GM21367 (cell line): ENCODE data around the gene SPATS2.

Experiments
- ATAC-seq: cut with Tn5 transposase; IDR thresholded peaks from one replicate; pipeline ENCODE4 v1.9.1; 2021; ENCODE audit not compliant: unreplicated experiment

SPATS2 gene

DNA sequence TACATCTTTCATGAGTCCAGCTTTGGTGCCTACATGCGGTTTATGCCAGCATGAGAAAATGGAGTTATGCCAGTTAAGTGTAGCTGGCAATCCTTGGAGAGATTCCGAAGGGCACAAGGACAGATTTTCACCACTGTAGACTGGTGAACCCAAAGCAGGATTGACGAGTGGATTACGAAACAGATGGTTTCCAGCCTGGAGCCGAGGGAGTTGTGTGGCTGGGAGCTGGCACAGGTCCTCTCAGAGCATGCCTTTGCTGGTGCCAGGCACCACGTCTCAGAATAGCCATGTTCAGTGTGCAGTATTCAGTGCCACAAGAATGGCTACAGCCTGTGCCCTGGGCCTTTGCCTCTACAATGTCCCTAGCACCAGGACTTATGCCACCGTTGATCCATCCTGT is 184.8 kb downstream of the SPATS2 start:
- ATAC-seq = no peak

DNA sequence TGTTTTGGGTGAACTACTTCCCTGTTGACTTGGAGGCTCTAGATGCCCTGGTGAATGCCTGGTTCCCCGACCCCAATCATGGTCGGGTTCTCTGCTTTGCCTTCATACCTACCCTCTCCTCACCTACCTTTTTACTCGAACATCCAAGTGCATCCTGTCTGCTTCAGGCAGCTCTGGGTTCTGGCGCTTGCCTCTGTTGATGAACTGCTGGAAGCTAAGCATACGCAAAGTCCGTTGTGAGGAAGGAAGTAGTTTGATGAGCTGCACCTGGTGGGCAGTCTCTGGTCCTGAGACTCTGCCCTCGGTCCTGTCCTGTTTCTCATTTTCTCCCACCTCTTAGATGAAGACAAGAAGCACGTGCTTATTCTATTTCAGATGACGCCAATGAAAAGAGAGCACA is 185.2 kb downstream of the SPATS2 start:
- no peak for ATAC-seq

DNA sequence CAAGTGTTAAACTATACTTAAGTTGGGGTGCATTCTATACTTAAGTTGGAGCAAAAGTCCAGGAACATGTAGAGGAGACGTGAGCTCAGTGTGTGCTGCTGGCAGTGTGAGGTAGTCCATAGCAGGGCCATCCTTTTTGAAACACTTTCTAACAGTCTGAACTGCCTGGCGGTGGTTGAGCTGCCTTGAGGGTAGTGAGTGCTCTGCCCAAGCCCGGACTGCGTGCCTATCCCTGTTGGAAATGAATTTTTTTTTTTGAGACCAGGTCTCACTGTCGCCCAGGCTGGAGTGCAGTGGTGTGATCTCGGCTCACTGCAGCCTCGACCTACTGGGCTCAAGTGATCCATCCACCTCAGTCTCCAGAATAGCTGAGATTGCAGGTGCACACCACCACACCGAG is 185.6 kb downstream of the SPATS2 start:
- ATAC-seq = no peak

GRCh38 chr12:49553512-49554088 is 186.3 kb downstream of the SPATS2 start:
- no peak for ATAC-seq

GRCh38 chr12:49554266-49554665 is 187.0 kb downstream of the SPATS2 start:
- no peak for ATAC-seq

DNA sequence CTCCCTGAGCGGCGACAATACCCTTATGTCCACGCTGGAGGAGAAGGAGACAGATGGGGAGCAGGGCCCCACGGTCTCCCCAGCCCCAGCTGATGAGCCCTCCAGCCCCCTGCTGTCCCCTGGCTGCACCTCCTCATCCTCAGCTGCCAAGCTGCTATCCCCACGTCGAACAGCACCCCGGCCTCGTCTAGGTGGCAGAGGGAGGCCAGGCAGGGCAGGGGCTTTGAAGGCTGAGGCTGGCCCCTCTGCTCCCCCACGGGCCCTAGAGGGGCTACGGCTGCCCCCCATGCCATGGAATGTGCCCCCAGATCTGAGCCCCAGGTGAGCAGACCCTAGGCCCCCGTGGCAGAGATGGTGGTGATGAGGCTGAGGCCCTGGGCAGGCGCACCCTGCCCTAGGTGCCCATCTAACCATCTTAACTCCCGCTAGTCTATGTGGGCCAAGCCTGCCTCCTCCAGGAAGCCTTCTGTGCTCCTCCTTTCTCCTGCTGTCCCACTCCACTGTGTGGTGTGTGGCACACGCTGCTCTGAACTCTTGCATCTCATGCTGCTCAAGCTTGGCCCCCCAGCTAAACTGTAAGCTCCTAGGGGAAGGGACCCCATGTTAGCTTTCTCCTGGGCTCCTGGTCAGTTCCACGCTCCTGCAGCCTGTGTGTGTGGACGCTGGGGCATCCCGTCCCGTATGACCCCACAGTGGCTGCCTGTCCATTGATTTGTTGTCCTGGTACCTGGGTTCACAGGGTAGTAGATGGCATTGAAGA is 188.5 kb downstream of the SPATS2 start:
- ATAC-seq = no peak

DNA sequence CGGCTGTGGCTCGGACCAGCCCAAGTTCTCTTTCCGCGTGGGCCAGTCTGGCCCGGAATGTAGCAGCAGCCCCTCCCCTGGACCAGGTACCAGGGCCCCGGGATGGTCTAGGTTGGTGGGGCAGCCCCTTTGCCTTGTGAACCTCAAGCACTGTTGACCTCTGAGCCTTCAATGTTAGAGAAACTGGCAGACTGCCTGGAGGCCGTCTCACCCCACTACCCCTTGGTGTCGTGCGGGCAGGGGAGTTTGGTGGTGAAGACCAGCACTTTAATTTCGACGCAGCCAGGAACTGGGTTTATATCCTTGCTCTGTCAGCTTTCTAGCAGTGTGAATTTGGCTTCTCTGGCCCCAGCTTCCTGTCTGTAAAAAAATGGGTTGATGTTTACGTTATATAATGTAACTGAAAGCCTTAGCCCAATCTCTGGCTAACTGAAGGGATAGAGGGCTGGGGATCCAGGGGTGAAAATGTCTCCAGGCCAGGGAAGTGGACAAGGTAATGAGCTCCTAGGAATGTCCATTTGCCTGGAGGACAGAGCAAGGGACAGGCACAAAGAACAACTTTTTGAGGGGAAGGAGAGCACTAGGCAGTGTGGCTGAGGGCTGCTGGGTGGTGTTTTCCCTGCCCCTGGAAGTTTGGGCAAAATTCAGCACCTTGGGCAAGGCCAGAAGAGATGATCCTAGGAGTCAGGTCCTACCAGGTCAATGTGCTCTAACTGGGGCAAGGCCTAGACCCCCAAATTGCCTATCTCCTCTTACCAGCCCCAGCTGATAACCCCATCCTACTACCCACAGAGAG is 189.3 kb downstream of the SPATS2 start:
- no peak for ATAC-seq

DNA sequence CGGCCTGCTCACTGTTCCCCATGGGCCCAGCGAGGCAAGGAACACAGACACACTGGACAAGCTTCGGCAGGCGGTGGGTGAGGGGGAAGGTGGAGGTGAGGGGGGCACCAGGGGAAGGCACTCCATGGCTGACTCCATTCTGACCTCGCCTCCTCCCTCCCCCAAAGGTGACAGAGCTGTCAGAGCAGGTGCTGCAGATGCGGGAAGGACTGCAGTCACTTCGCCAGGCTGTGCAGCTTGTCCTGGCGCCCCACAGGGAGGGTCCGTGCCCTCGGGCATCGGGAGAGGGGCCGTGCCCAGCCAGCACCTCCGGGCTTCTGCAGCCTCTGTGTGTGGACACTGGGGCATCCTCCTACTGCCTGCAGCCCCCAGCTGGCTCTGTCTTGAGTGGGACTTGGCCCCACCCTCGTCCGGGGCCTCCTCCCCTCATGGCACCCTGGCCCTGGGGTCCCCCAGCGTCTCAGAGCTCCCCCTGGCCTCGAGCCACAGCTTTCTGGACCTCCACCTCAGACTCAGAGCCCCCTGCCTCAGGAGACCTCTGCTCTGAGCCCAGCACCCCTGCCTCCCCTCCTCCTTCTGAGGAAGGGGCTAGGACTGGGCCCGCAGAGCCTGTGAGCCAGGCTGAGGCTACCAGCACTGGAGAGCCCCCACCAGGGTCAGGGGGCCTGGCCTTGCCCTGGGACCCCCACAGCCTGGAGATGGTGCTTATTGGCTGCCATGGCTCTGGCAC is 190.1 kb downstream of the SPATS2 start:
- ATAC-seq = no peak

DNA sequence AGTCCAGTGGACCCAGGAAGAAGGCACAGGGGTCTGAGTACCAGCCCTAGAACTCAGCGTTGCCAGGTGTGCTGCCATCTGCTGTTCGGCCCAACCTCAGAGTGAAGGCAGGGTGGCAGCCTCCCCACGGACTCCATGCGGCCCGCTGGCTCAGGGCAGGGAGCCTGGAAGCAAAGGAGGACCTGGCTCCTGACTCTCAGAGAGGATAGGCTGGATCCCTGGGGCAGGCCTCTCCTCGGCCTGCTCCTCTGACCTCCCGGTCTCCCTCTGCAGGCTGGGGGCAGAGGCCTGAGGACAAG is 190.6 kb downstream of the SPATS2 start:
- no peak for ATAC-seq

- no peak for ATAC-seq
Measured at GRCh38 chr12:49558526-49558925, 191.3 kb downstream of the SPATS2 start.

- no peak for ATAC-seq
Measured at GRCh38 chr12:49559011-49559675, 191.9 kb downstream of the SPATS2 start.

- no peak for ATAC-seq
Measured at GRCh38 chr12:49560695-49561094, 193.4 kb downstream of the SPATS2 start.

DNA sequence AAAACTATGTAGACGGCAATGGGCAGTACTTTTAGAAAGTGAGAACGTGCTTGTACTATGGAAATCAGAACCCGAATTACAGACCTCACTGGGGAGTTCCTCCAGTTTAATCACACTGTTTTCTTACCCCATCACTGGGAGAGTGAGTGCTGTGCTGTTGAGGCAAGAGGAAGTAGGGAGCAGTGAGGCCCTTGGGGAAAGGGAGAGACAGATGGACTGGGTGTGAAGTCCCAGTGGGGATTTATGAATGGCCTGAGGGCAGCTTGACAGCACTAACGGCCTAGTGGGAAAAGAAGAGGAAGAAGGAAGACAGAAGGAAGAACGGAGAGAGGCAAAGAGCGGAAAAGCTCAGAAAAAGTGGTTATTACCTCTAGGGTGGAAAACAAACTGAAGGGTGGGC is 195.0 kb downstream of the SPATS2 start:
- ATAC-seq = no peak

DNA sequence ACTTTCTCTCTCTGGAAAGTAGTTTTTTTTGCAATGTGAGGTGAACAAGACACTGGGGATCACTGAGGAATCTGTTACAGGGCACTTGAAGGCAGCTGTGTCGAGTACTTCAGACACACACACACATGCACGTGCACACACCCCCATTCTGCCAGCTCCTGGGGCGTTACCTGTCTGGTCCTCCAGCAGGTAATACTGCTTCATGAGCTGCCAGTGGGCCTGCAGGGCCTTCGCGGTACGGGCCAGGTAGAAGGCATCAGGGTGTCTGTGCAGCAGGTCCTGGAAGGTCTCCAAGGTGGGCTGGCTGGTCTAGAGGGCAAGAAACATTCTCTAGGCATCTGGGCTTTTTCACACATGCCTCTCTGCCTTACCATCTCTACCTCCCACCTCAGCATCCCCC is 195.6 kb downstream of the SPATS2 start:
- ATAC-seq = no peak

DNA sequence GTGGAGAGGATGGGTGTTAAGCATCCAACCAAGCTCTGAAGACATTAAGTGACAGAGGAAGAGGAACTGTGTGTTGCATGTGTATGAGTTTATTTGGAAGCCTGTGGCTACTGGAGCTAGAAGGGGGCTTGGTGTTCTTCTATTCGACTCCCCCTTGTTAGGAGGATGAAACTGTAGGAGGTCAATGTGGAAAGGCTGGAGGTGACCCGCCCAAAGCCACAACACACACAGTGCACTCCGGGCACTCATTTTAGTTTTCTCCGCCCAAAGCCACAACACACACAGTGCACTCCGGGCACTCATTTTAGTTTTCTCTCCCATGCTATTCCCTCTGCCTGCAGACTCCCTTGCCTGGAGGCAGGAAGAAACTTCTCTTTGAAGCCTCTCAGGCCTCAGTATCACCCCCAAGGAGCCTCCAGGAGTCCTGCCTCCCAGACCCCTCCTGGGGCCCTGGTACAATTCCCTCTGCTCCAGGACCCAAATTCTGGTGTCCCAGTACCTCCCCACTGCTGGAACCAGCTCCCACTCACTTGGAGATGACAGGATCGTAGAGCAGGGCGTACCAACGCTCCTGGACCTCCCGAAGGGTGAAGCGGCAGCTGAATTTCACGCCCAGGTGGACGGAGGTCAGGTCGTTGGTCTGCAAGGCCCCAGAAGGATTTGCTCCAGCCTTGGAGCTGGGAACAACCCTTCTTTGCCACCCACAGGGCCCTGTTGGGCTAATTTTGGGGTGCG is 196.9 kb downstream of the SPATS2 start:
- no peak for ATAC-seq

DNA sequence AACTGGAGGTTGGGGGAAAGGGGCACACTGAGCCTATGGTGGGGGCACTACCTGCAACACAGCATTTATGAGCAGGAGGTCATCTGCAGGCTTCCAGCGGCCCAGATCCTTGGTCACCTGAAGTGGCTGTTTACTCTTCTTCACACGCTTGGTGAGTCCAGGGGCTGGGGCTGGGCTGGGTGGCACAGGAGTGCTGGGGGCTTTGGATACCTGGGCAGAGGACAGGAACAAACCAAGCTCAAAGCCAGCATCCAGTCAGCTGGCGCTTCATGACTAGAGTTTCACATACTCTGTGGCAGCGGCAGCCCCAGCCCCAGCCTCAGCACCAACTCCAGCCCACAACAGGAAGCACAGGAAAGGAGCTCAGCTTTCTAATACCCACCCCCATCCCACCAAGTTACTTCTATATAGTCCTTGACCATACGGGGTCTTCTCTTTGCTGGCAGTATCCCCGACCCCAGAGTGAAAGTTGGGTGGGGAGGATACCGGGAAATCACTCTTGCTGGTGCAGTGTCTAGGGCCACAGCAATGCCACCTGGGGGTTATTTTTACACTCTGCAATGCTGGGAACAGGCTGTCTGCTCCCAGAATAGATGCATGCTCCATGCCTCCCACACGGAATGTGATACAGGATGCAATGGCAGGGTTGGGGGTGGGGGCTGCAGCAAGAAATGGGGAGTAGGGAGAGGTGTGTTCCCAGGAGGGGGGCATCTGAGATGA is 197.6 kb downstream of the SPATS2 start:
- no peak for ATAC-seq

DNA sequence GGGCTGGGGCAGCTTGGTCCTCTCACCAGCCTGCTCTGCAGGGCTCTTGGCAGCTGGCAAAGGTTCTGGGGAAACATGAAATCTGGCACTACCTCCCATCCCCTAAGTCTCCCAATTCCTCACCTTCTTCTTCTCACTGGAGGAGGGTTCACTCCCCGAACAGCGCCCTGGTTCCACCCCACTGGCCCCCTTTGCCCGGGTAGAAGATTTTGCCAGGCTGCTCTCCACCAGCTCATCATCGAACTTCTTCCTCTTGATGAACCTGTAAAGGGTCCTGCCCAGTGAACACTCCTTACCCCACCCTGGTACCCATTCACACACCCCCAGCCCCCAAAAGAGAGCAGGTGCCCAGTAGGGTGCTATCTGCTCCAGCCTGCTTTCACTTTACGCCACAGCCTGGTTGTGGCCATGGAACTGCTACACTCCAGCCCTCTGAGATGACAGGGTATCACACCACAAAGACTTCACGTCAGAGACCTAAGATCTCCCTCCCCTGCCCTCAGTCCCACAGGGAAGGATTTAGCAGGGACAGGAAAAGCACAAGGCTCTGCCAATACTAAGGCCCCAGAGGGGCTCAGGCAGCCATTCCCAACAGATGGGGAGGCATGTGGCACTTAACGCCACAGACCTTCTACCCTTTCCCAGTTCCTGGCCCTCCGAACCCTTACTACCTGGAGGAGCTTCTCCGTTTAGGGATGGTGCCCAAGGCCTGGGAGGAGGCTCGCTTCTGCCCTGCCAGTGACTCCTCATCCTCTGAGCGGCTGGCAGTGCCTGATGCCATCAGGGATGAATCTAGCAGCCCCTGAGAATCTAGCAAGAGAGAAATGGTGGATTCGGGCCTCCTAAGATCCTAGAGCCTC is 198.4 kb downstream of the SPATS2 start:
- no peak for ATAC-seq

DNA sequence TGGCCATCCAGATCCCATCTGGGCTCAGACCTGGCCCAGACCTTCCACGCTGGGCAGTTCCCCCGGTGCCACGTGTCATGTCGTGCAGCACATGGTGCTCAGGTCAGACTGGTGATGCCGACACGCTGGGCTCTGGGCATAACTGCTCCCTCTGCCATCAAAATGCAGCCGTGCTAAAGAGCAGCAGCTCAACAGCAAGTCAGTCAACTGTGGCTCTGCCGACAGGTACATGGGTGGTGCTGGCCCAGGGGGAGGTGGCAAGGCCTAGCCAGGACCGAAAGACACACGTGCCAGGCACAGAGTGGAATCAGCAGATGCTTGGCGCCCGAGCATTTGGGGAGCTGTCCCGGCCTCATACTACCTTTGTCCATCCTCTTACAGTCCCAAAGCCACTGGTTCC is 199.1 kb downstream of the SPATS2 start:
- ATAC-seq = no peak

DNA sequence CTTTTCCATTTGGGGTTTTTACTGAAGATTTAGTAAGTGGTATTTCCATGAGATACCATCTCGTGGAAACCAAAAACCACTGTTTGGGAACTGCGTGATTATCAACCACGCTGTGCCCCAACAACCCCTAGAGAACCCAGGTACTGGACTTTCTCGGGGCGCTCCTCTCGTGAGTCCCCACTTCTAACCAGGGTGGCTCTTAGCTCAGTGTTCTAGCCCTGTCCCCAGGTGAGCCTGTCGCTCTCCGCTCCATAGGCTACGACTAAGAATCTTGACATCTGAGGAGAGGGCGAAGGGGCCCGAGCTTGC is 200.0 kb downstream of the SPATS2 start:
- ATAC-seq = no peak
